Measurements from ENCODE around the gene WDR33. TPM values are rescaled to one million over a fixed set of nuclear protein-coding genes. Genes with fewer than 3 reads are reported as not detected.

WDR33 gene
- total RNA-seq, 1 donor from 2014 or later, result 31.3 TPM

DNA sequence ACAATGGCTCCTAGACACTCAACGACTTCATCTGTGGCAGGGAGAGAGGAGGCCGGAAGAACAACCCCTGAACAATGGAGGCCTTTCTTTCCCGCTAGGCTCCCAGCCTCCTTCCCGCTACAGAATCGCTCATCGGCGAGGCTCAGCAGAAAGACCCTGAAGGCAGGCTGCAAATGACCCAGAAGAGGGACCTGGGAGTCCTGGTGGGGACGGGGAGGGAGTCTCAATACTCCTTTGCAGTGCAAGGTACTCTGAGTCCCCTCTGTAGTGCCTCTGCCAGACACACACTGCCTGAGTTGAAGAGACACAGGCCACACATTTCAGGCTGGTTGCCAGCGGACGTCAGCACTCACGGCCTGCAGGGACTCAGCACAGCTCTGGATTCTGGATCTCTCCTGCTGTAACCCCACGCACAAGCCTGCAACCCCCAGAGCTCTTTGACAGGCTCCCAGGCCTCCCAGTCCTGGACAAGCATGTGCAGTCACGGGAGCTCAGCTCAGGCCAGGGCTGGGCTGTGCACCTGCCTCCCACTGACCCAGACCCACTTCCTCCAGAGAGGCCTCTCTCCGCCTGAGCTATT, 158.9 kb downstream of the WDR33 start:
- Histone ChIP-seq H3K27me3 (ENCODE audit: control insufficient read depth, insufficient read depth, low read length) (no peaks in the 10 kb centered on the region), H3K36me3 (ENCODE audit: control insufficient read depth, insufficient read depth, low read length) (no peaks in the 10 kb centered on the region), H3K4me3 (ENCODE audit: low read depth, low read length) (no peak overlapping the region)
- FAIRE-seq (no peak), DNase-seq (ENCODE audit: low read depth) (no peak)
- TF ChIP-seq CTCF (IDR thresholded peaks at IDR 0.05; ENCODE audit: insufficient read depth, low read length, severe bottlenecking), result no peak

- no peak for TF ChIP-seq CTCF (IDR thresholded peaks at IDR 0.05; ENCODE audit: insufficient read depth, low read length, severe bottlenecking)
- H3K4me3 ChIP-seq (ENCODE audit: low read depth, low read length), result no peak overlapping the region
- no peaks in the 10 kb centered on the region for H3K36me3 ChIP-seq (ENCODE audit: control insufficient read depth, insufficient read depth, low read length)
- no peaks in the 10 kb centered on the region for H3K27me3 ChIP-seq (ENCODE audit: control insufficient read depth, insufficient read depth, low read length)
- FAIRE-seq, result no peak
- DNase-seq (ENCODE audit: low read depth), result no peak
Observed at GRCh38 chr2:127651381-127651809, 159.6 kb downstream of the WDR33 start.

Other genes with a start within 250 kb of the WDR33 start
- not detected in 2 replicates for gene GPR17, start 165.0 kb downstream of the WDR33 start, total RNA-seq
- gene LIMS2, start 135.6 kb downstream of the WDR33 start, total RNA-seq, result 0.79 TPM in 1 of 2 replicates, not detected in the other
- 3.2 and 5.0 TPM in 2 replicates for gene SFT2D3, start 109.7 kb downstream of the WDR33 start, total RNA-seq
- gene POLR2D, start 47.0 kb upstream of the WDR33 start, total RNA-seq, result 22.5 and 24.2 TPM in 2 replicates
- gene AMMECR1L, start 74.8 kb upstream of the WDR33 start, total RNA-seq, result 31.6 and 32.5 TPM in 2 replicates
- gene SAP130, start 216.9 kb upstream of the WDR33 start, total RNA-seq, result 1.6 and 3.6 TPM in 2 replicates